Sciatic nerve (tissue), 2 donors: Measurements from ENCODE around the gene SYNGR3. TPM values are rescaled to one million over a fixed set of nuclear protein-coding genes. Genes with fewer than 3 reads are reported as not detected.
A peak's percentile ranks its signal among the peaks of the same experiment; 100 is the strongest.

Source experiments
- ATAC-seq: fragments of 200-7000 bp; cut with Tn5 transposase; one replicate; pipeline ENCODE4 v1.9.1; 2020; ENCODE audit warnings: mild to moderate bottlenecking, moderate library complexity
- DNase-seq: peaks from one replicate; pipeline ENCODE4 v3.0.0-alpha.2; 2020; ENCODE audit warnings: low spot score
- intact Hi-C: fragments of 100-400 bp; cut with DNase I; formaldehyde crosslinking; loops from one replicate; pipeline ENCODE4 v1.14.2; 2022
- total RNA-seq: library from RNA; stranded (reverse); fragmentation: NEBNext Ultra II Directional; extraction: Animal tissue kit (Norgen Biotek cat#: 25700); gene quantifications from one replicate; pipeline ENCODE4 v1.2.1, GENCODE V29; 2021
- donor health status: DM: no; HTN: no; CAD: no.
- donor health status: DM: no; HTN: no; CAD: no.

Gene SYNGR3
- total RNA-seq, 1 donor from 2014 or later: 0.76 TPM

DNA sequence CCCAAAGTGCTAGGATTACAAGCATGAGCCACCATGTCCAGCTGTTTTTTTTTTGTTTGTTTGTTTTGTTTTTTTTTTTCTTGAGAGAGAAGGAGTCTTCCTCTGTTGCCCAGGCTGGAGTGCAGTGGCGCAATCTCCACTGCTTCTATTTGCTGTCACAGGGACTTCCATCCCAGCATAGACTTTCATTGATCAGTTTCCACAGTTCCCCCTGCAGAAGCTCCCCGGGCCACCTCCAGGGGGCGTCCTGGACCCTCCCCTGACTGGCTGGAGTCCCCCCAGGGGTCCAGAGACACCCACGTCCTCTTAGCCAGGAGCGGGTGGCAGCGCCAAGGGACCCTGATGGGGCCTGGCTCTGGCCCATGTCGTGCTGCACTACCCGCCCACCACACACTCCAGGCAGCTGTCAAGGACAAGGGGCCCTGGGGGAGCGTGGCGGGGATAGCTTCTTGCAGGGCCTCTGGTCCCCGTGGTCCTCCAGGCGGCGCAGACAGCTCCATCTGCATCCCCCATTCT, 26.7 kb downstream of the SYNGR3 start:
- intact Hi-C loops: no loop called here
- ATAC-seq: no peak
- DNase-seq: no peak

DNA sequence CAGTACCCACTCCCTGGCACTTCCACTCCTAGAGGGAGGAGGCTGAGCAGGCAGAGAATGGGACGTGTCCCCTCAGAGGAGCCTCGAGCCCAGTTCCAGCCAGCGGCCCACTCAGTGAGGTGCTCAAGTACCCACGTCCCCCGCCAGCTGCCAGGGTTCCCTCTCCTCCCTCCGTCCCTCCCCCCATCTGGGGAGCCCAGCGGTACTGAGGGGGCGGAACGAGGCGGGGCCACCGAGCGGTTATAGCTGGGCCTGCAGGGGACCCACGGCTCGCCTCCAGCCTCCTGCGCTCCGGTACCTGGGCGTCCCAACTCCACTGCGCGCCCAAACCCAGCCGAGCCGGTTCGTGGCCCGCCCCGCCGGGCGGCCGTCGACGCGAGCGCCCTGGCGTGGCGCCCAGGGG, 29.7 kb downstream of the SYNGR3 start, which contains the start of gene NPW:
Gene NPW, plus strand, starts transcription at position 268 of the 403 bp plus-strand sequence.
- ATAC-seq (no peak), DNase-seq (no peak)
- intact Hi-C loops: no loop called here

GRCh38 chr16:2019921-2020831, 30.4 kb downstream of the SYNGR3 start:
- ATAC-seq (no peak), DNase-seq (no peak)
- intact Hi-C loops: loop anchor here (1.0 kb wide), 1 partner anchor 233 kb away; no protein-coding TSS in a partner anchor

GRCh38 chr16:2022723-2023091, 32.9 kb downstream of the SYNGR3 start:
- DNase-seq (no peak), ATAC-seq (peak; percentile 28)
- intact Hi-C loops: no loop called here

DNA sequence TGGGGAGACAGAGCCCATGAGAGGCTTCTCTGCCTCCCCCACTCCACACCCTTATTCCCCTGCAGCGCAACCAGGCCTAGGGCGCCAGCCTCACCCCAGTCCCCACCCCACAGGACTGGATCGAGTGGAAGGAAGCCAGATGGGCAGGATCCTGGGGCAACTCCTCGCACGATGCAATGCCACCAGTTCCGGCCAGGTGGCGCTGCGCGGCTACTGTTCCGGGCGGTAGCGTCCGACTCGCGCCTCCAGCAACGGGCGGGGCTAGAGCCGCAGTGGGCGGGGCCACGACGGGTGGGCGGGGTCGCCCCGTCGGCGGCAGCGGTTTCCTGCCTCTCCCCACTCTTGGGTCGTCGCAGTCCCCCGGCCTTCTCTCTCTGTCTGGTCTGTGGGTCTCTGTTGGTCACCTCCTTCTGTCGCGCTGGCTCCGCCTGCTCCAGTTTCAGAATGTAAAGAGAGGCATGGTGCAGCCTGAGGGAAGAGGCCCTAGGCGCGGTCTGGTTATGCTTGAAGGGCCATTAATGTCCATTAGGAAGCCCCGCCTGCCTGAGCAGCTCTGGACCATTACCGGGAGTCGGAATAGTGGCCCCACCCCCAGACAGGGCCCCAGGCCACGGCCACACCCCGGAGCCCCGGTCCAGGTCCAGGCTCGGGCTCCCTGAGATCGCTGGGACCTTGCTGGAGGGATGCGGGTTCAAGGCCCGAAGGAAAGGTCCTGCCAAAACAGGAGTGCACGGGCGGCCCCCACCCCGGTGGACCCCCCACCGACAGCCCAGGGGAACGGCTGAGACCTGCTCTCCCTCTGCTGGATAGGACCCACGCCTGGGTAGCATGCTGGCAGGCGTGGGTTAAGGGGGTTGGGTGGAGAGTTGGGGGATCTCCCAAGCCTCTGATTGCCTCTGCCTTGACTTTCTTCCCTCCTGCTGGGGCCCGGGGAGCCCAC, 33.6 kb downstream of the SYNGR3 start:
- ATAC-seq: peak; percentile 93
- intact Hi-C loops: no loop called here
- peak; percentile 97 for DNase-seq

DNA sequence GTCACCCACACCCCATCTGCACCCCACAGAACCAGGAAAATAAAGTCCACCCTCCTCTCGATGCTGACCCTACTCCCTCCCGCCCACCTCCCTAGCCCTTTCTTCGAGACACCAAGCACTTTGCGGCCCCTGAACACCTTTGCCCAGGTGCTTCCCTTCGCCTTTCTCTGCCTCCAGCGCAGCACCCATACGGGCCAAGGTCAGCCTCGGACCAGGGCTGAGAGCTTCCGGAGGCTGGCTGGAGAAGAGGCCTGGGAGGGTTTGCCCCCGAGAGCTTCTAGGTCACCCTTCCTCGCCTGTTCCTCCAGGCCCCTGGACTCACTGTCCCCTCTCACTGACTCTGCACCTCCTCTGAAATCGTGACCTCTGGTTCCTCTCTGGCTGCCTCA, 34.3 kb downstream of the SYNGR3 start:
- intact Hi-C loops: no loop called here
- no peak for ATAC-seq

DNA sequence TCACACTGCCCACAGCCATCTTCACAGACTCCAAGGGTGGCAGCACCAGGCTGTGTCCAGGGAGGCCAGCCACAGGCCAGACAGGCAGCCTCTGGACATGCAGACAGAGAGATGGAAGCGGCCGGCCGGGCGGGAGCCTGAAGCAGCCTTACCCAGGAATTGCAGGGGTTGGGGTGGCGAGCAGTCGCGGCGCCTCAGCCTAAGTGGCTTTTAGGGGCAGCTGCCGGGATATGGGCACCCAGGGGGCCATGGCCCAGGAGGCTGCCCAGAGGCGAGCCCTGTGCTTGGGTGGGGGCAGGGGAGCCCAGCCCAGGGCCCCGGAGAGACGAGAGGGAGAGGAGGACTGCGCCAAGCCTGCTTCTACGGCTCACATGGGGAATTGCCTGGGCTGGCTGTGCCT, 35.5 kb downstream of the SYNGR3 start:
- ATAC-seq (no peak), DNase-seq (no peak)
- intact Hi-C loops: loop anchor here (5.0 kb wide), 1 partner anchor 117 kb away; no protein-coding TSS in a partner anchor

More for the DNA sequence above, 34.3 kb downstream of the SYNGR3 start:
- no peak for DNase-seq

DNA sequence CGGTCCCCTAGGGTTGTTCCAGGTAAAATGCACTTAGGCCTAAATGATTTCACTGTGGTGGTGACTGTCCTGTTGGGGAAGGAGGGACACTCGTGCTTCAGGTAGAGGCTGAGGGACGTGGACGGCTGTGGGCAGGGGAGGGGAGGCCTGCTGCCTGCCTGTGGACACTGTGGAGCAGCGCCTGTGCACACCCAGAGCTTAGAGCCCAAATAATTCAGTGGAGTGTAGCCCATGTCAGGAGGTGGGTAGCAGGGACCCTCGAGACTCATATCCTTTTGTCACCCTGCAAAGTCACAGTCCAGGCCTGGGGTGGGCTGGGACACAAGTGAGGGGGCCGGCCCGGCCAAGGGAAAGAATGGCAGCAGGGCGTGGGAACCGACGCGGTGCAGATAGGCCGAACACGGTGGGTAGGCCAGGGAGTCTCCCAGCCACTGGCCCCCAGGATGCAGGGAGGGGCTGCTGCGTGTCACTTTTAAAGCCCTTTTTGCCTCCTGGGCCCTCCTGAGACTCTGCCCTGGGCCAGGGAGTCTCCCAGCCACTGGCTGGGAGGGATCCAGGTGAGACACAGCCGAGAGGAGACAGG, 36.2 kb downstream of the SYNGR3 start:
- intact Hi-C loops: loop anchor here (5.0 kb wide), 1 partner anchor 116 kb away; no protein-coding TSS in a partner anchor
- DNase-seq: no peak
- ATAC-seq: no peak

- intact Hi-C loops: loop anchor here (5.0 kb wide), 1 partner anchor 116 kb away; no protein-coding TSS in a partner anchor
- DNase-seq (no peak), ATAC-seq (peak; percentile 4)
These were observed 36.8 kb downstream of the SYNGR3 start, which contains the start of gene NHERF2 for GRCh38 chr16:2026461-2027023. NHERF2 (plus strand) TSS chr16:2026902; CDS start chr16:2027006, 104 bp downstream.

- intact Hi-C loops: loop anchor here (5.0 kb wide), 1 partner anchor 115 kb away; no protein-coding TSS in a partner anchor
- no peak for DNase-seq
- ATAC-seq: no peak
These were observed 37.5 kb downstream of the SYNGR3 start for GRCh38 chr16:2027024-2028010.

- DNase-seq: no peak
- intact Hi-C loops: loop anchor here (5.0 kb wide), 1 partner anchor 114 kb away; no protein-coding TSS in a partner anchor
- no peak for ATAC-seq
These were observed 38.4 kb downstream of the SYNGR3 start for GRCh38 chr16:2028146-2028545.

DNA sequence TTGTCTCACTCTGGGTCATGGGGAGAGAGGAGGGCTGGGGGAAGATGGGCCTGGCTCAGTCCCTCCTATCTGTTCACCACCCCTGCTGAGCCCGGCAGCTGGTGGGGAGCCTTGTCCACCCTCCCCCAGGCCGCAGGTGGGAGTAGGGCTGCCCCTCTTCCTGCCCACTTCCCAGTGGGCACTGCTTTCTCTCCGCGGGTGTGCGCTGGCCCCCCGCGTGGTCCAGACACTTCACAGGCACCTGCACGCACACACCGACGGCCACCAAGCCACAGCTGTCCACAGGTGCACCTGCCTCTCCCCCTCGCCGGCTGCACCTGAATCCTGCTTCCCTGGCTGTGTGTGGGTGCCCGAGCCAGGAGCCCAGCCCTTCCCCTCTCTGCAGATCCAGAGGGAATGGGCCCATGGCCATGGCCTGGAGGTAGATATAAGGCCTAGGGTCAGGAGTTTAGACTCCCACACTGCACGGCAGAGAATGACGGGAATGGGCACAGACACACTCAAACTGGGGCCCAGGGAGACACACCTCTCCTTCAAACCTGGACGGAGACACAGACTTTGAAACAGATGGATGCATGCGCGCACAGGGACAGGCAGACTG, 39.0 kb downstream of the SYNGR3 start:
- ATAC-seq (no peak), DNase-seq (no peak)
- intact Hi-C loops: loop anchor here (5.0 kb wide), 1 partner anchor 114 kb away; no protein-coding TSS in a partner anchor

- DNase-seq (no peak), ATAC-seq (no peak)
- intact Hi-C loops: loop anchor here (5.0 kb wide), 1 partner anchor 113 kb away; no protein-coding TSS in a partner anchor
These were observed 39.6 kb downstream of the SYNGR3 start for GRCh38 chr16:2029350-2029749.

GRCh38 chr16:2030036-2030435, 40.3 kb downstream of the SYNGR3 start:
- ATAC-seq: no peak
- intact Hi-C loops: no loop called here
- no peak for DNase-seq

DNA sequence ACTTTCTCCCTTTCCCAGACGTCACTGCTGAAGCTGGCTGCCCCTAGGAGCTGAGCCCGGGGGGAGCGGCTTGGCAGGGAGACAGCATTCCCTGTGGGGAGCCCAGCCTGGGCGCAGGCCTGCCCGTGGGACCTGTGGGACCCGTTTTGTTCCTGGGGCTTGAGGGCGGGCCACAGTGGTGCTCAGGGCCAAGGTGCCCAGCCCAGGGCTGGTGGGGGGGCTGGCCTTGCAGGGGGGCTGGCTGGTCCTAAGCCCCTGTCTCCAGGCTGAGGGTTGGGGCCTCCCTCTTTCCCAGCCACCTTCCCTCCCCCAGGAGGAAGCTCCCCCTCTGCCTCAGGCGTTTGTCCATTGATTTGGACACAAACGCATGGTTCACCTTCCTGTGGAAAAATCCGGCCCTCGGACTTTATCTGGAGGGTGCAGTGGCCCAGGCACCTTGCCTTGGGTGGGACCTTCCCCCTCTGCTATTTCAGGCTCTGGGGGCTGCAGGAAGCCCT, 41.4 kb downstream of the SYNGR3 start:
- no peak for DNase-seq
- intact Hi-C loops: no loop called here
- no peak for ATAC-seq

GRCh38 chr16:2032285-2033056, 42.7 kb downstream of the SYNGR3 start:
- intact Hi-C loops: no loop called here
- DNase-seq: no peak
- peak; percentile 27 for ATAC-seq
